ENCODE results near the gene SPOCK1.

DNA sequence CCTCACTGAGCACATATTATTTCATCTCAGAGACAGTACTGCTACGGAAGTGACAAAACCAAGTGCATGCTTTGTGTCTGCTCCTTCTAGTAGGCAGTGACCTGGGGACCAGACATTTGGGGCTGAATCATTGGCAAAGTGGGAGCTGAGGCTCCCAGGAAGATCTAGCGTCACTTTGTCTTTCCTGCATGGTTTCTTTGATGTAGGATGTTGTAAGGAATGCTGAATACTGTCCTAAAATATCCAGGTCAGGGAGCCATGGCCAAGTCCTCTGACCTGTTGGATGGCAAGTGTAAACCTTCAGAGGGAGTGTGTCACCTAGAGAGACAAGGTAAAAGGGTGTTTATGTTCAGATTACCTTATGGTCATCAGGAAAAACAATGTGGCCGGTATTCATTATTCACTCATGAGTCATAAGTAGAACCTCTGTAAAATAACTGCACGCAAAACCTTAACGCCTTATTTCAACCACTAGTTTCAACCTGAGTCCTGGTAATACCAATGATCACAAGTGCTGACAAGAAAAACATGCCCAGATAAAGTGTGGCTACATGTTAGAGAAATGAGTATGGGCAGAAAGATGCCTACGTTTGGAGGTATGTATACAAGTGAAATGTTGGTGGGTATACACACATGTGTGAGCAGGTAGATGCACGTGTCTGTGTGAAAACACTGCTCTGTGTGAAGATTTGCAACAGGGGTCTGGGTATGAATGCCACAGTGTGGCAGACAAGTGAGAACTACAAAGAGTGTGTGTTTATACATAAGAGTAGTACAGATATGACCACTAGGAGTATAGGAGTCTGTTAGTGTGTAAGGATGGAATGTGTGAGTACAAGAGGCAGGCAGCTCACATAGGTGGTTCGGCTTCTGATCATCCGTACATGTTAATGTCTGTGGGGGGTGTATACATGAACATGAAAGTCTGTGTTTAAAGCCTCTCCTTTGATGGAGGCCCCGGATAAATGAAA, 263.9 kb downstream of the SPOCK1 start:
- TF ChIP-seq TAF1 (IDR thresholded peaks at IDR 0.05; ENCODE audit: borderline replicate concordance, insufficient read depth, low read length): no peak
- TF ChIP-seq, protein P1, sequence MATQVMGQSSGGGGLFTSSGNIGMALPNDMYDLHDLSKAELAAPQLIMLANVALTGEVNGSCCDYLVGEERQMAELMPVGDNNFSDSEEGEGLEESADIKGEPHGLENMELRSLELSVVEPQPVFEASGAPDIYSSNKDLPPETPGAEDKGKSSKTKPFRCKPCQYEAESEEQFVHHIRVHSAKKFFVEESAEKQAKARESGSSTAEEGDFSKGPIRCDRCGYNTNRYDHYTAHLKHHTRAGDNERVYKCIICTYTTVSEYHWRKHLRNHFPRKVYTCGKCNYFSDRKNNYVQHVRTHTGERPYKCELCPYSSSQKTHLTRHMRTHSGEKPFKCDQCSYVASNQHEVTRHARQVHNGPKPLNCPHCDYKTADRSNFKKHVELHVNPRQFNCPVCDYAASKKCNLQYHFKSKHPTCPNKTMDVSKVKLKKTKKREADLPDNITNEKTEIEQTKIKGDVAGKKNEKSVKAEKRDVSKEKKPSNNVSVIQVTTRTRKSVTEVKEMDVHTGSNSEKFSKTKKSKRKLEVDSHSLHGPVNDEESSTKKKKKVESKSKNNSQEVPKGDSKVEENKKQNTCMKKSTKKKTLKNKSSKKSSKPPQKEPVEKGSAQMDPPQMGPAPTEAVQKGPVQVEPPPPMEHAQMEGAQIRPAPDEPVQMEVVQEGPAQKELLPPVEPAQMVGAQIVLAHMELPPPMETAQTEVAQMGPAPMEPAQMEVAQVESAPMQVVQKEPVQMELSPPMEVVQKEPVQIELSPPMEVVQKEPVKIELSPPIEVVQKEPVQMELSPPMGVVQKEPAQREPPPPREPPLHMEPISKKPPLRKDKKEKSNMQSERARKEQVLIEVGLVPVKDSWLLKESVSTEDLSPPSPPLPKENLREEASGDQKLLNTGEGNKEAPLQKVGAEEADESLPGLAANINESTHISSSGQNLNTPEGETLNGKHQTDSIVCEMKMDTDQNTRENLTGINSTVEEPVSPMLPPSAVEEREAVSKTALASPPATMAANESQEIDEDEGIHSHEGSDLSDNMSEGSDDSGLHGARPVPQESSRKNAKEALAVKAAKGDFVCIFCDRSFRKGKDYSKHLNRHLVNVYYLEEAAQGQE (IDR thresholded peaks at IDR 0.05; ENCODE audit: insufficient read depth in 1 of 2, low read depth in 2 of 2, low read length in 2 of 2): no peak
- TF ChIP-seq POLR2AphosphoS5 (IDR thresholded peaks at IDR 0.05; ENCODE audit: low read depth, low read length): no peak
